Measurements from ENCODE around the gene LMBR1.
A peak's percentile ranks its signal among the peaks of the same experiment; 100 is the strongest.
"Not testable (repeated sequence)": the region's sequence is repeated elsewhere in the genome, so short reads cannot be mapped to it uniquely, and the experiment has no call there.

LMBR1 gene

DNA sequence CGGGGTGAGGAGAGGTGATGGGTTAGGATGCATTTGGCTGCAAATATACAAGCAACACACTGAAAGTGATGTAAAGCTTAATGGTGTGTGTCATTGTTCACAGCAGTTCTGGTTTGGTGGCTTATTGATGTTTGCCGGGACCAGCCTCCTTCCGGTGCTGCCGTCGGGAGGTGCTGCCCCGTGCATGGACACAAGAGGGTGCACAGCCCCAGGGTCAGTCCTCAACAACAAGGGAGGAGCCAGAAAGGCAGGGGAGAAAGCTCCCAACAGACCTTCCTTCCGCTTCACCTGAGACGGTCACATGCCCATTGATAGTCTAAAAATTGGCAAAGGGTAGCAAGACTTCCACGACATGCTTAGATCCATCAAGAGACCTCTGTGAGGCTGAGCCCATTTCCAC is 242.9 kb downstream of the LMBR1 start:
- DNase-seq = no peak

DNA sequence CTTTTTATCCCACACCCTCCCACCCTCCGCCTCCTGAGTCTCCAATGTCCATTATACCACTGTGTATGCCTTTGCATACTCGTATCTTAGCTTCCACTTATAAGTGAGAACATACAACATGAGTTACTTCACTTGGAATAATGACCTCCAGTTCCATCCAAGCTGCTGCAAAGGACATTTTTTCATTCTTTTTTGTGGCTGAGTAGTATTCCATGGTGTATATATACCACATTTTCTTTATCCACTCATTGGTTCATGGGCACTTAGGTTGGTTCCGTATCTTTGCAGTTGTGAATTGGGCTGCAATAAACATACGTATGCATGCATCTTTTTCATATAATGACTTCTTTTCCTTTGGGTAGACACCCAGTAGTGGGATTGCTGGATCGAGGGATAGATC is 245.7 kb downstream of the LMBR1 start:
- DNase-seq = not testable (repeated sequence)

DNA sequence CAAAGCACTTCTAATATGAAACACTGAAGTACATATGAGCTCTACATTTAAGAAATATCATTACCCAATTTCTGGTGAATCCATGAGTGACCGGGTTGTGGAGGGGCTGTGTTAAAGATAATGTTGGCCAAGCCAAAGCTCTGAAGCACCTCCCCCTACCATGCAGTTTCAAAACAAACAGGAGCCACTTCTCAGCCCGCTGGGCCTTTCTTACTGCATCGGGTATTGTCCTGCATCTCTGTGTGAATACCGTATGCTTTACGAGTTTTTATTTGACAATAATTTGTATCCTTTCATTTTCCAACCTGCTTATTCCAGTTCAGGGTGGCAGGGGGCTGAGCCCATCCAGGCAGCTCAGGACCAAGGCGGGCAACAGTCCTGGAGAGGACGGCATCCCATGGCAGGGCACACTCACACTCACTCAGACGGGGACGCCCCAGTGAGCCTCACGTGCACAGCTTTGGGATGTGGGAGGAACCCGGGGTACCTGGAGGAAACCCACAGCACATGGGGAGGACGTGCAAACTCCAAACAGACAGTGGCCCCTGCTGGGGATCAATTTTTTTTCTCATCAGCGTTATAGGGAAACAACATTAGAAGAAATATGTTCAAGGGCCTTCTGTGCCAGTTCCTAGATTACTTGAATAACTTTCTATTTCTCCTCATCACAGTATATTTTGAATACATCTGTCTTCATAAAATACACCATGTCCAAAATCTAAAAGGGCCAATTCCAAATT is 250.5 kb downstream of the LMBR1 start:
- no peak for DNase-seq

DNA sequence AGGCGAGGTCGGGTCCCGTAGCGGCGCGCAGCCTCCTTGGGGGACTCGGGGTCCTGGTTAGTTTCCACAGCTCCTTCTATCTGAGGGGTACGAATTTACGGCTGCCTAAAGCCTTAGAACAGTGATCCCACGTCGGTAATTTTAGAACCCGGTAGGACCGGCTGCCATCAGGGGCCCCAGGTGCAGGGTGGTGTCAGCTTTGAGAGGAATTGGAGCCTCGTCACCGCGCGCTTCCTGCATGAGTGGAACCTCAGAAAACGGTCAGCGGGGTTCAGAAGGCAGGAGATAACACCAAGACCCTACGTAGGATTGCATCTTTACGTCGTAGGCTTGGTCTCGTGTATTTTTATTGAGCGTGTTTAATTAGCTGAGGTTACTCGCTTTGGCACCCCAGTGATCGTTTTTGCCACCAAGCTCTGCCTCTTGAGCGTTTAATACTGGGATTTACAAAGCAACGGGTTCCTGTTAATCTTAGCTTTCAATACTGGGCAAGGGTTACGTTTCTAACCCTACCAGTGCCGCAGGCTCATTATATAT is 252.0 kb downstream of the LMBR1 start:
- peak; percentile 55 for DNase-seq

DNA sequence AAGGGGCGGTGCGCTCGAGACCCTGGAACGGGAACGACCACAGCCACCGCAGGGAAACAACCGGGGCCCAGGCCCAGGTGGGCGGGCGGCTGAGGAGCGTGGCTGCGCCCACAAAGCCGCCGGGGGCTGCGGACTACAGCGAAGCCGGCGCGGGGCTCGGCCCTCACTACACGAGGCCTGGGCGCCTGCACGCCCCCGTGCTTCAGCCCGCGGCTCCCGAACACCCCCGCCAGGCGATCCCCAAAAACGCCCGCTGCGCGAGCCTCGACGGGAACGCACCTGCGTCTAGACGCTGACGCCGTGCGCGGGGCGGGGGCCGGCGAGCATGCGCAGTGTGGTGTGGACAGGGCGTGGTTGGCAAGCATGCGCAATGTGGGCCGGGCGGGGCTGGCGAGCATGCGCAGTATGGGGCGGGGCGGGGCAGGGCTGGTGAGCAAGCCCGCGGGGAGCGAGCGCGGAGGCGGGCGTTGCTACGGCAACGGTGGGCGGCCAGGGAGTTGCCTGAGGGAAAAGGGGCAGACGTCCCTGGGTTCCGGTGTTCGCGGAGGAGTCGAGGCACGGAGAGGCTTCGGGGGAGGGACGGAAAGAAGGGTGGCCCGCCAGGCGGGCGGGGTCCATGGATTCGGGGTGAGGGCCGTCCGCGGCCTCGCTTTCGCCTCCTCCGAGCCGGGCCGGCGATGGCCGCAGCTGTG is 252.6 kb downstream of the LMBR1 start, which contains the start of gene RNF32:
TSS of gene RNF32 (plus strand) at position 518 of the 692 bp plus-strand sequence. CDS start 3,104 bp downstream, outside the sequence.
- DNase-seq = peak; percentile 91

DNA sequence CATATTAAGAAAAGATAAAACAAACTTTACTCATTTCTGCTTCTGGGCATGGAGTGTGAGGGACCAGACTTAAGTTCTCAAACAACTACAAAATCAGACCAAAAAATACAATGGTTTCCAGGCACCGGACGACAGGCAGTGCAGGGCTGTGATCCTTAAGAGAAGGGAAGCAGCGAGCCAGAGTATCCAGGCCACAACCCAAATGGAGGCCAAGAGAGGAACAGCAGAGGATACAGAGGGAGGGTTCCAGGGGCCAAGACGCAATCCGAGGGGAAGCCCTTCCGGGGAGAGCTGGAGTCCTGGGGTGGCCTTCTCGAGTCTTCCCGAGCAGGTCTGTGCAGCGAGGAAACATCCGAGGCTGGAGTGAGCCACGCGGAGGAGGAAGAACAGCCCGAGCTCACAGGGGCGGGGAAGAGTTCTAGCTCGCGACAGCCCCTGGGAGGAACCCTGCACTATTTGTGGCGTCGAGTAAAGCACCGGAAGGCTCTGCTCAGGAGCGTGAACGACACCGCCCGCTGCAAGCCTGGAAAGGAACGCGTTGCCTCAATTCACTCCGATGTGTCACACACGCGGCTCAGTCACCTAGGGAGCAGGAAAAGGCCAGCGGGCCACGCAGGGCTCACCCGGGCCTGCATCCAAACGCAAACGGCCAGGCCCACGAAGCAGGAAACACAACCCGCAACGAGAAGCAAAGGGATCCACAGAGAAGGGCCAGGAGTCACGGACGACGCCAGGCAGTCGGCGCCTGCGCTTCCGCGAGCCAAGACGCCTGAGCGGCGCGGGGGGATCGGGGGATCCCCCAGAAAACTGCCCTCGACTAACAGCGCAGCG is 253.3 kb downstream of the LMBR1 start:
- no peak for DNase-seq

DNA sequence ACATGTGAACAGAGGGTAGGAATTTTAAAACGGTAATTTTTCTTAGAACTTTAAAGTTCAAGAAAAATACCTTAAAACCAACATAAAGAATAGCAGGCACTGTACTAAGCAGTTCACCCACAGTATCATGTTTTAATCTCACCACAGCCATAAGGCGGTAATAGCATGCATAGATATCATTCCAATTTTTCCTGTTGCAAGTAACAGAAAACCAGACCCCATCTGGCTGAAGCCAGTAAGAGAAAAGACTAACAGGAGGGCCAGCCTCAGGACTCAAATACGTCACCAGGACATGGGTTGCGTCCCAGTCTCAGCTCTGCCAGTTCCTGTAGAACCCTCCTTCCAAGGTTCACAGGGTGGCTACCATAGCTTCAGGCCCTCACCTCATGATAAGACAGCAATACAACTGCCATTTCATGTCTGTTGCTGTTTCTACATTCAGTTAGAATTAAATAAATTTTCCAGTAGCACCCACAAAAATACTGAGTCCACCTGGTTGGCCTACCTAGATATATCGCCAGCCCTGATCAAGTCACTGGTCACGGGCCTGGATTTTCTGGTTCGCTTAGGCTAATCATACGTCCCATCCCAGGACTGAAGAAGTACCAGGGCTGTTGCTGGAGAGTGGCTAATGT is 254.4 kb downstream of the LMBR1 start:
- no peak for DNase-seq

DNA sequence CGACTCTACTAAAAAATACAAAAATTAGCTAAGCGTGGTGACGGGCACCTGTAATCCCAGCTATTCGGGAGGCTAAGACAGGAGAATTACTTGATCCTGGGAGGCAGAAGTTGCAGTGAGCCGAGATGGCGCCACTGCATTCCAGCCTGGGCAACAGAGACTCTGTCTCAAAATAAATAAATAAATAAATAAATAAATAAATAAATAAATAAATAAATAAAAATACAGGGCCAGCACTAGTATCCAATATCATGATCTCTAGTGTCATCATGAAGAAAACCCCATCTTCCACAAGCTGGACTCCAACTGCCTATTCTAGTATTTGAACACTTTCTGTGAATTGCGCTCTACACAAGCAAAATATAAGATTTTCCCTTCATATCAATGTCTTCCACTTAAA is 255.9 kb downstream of the LMBR1 start:
- DNase-seq = not testable (repeated sequence)

DNA sequence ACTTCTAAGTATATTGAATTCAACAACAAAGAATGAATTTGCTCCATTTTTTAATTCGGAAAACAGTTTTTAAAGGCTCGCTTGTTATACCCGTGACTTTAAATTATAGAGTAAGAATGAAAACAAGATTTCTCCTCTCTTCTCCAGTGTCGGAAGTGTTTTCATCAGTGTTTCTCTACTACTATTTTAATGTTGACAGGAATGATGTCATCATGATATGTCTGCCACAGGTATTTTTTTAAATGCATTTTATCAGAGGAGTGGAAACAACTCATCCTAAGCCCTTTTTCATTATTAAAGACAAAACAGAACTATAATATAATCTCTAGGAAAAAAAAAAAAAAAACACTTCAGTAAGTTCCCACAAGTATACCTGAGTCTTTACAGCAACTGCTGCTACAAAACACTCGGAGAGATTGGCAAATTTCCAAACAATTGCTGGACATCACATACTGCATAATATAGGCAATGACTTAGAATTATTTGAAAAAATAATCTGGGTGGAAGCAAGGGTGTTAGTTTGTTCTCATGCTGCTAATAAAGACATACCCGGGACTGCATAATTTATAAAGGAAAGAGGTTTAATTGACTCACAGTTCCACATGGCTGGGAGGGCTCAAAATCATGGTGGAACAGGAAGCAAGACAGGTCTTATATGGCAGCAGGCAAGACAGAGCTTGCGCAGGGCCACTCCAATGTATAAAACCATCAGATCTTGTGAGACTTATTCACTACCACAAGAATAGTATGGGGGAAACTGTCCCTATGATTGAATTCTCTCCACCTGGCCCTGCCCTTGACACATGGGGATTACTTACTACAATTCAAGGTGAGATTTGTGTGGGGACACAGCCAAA is 257.2 kb downstream of the LMBR1 start:
- no peak for DNase-seq

DNA sequence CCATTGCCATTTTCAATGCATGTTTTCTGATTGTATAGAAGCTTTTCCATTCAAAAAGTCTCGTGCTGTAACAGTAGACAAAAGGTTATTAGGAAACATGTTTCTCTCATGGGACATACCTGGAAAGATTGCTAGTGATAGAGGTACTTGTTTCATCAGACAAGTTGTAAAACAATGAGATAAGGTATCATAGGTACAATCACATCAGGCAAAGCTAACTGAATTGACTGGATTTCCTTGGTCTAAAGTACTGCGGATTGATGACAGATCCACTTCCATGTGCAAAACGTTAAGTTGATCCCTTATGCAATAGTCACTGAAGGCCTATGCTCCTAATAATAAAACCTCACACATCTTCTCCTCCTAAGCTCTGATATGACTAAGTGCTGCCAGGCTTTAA is 258.9 kb downstream of the LMBR1 start:
- no peak for DNase-seq

DNA sequence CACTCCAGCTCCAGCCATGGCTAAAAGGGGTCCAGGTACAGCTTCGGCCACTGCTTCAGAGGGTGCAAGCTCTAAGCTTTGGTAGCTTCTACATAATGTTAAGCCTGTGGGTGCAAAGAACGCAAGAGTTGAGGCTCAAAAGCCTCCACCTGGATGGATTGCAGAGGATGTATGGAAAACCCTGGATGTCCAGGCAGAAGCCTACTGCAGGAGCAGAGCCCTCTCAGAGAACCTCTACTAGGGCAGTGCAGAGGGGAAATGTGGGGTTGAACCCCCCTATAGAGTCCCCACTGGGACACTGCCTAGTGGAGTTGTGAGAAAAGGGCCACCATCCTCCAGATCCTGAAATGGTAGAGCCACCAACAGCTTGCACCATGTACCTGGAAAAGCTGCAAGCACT is 263.1 kb downstream of the LMBR1 start:
- DNase-seq = no peak

DNA sequence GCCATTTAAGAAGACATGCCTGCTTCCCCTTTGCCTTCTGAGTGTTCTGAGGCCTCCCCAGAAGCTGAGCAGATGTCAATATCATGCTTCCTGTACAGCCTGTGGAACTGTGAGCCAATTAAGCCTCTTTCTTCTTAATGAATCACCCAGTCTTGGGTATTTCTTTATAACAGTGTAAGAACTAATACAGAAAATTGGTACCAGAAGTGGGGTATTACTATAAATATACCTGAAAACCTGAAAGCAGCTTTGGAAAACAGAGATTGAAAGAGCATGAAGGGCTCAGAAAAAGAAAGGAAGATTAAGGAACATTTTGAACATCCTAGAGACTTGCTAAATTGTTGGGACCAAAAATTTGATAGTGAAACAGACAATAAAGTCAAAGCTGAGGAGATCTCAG is 264.4 kb downstream of the LMBR1 start:
- no peak for DNase-seq
